ENCODE data around the gene NKTR. TPM values are rescaled to one million over a fixed set of nuclear protein-coding genes. Genes with fewer than 3 reads are reported as not detected.

The NKTR gene
- total RNA-seq, 4 donors from 2014 or later, result 52.2 to 274 (median 91.1) TPM

GRCh38 chr3:42667096-42667522 is 66.6 kb downstream of the NKTR start:
- DNase-seq (ENCODE audit: low spot score) (peak; percentile 20), ATAC-seq (ENCODE audit: low FRiP score) (no peak)
- TF ChIP-seq, protein P1, sequence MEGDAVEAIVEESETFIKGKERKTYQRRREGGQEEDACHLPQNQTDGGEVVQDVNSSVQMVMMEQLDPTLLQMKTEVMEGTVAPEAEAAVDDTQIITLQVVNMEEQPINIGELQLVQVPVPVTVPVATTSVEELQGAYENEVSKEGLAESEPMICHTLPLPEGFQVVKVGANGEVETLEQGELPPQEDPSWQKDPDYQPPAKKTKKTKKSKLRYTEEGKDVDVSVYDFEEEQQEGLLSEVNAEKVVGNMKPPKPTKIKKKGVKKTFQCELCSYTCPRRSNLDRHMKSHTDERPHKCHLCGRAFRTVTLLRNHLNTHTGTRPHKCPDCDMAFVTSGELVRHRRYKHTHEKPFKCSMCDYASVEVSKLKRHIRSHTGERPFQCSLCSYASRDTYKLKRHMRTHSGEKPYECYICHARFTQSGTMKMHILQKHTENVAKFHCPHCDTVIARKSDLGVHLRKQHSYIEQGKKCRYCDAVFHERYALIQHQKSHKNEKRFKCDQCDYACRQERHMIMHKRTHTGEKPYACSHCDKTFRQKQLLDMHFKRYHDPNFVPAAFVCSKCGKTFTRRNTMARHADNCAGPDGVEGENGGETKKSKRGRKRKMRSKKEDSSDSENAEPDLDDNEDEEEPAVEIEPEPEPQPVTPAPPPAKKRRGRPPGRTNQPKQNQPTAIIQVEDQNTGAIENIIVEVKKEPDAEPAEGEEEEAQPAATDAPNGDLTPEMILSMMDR (IDR thresholded peaks at IDR 0.05), result no peak

- ATAC-seq (ENCODE audit: low FRiP score), result no peak
- TF ChIP-seq, protein P1 (IDR thresholded peaks at IDR 0.05), result no peak
These were observed 67.3 kb downstream of the NKTR start for GRCh38 chr3:42667523-42668412.

DNA sequence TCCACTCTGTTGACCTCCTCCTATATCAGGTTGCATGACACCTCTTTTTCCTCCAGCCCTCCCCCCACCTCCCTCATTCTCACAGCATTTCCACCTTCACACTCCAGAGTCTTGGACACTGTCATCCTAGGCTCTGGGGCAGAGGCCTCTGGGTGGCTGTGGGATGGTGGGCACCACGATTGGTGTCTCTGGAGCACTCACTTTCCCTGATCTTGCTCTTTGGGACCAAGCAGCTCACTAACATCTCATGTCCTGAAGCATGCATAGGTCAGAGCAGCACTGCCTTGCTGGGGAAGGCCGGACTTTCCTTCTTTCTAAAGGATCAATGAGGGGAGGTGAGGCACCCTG is 67.9 kb downstream of the NKTR start:
- ATAC-seq (ENCODE audit: low FRiP score) (no peak), DNase-seq (ENCODE audit: low spot score) (peak; percentile 6)
- TF ChIP-seq, protein P1 (IDR thresholded peaks at IDR 0.05), result no peak

More at GRCh38 chr3:42667523-42668412, 67.3 kb downstream of the NKTR start:
- peak; percentile 6 for DNase-seq (ENCODE audit: low spot score)

DNA sequence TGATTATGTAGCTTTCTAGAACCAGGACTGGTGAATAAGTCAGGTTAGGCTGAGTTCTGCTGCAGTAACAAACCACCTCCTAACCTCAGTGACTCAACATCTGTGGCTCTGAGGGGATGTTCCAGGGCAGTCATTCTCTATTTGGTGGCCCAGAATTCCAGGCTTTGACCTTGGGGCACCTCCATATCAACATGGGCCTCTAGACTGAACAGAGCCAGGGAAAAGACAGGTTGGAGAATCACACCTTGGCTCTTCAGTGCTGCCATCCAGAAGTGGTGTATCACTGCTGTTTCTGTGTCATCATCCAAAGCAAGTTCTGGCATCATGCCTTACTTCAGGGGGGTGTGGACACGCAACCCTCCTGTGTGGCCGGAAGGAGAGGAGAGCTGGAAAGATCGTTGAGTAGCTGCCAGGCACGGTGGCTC is 68.3 kb downstream of the NKTR start:
- DNase-seq (ENCODE audit: low spot score) (peak; percentile 16), ATAC-seq (ENCODE audit: low FRiP score) (peak; percentile 22)
- TF ChIP-seq, protein P1 (IDR thresholded peaks at IDR 0.05), result no peak

DNA sequence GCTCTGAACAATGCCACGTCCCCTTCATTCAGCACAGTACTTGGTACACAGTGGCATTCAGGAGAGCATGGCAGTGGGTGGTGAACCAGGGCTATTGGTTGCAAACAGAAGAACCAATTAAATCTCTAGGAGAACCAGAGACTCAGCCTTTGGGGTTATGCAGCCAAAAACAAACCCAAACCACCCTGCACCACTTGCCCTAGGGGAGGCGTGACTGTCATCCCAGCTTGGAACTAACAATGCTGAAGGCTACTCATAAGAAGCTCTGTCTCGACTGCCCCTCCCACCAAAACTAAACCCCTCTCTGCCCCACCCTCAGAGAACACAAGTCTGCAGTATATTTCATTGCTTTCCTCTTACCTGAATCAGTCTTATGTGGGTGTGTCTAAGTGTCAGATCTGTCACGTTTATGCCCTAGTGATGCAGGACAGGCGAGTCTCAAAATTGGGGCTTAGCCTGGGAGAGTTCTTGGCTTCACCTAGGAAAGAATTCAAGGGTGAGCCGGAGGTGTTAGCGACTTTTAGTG is 69.6 kb downstream of the NKTR start:
- DNase-seq (ENCODE audit: low spot score), result no peak
- TF ChIP-seq, protein P1 (IDR thresholded peaks at IDR 0.05), result no peak
- ATAC-seq (ENCODE audit: low FRiP score), result no peak

GRCh38 chr3:42670670-42671069 is 70.2 kb downstream of the NKTR start:
- TF ChIP-seq, protein P1 (IDR thresholded peaks at IDR 0.05), result no peak
- no peak for ATAC-seq (ENCODE audit: low FRiP score)

More at GRCh38 chr3:42670670-42671069, 70.2 kb downstream of the NKTR start:
- DNase-seq (ENCODE audit: low spot score), result peak; percentile 11
